A673 (cell line): ENCODE measurements around the gene DOCK4.

Experiments used
- CTCF ChIP-seq: fragments of 300-800, 200-600 bp; sonication (generic); conservative IDR thresholded peaks from 2 replicates; pipeline ENCODE4 v1.5.1; 2017; ENCODE audit warnings: low read depth, mild to moderate bottlenecking, antibody characterized with exemption, low read length, moderate library complexity, mixed read lengths
- EZH2 ChIP-seq: fragments of 200-600 bp; sonication (generic); IDR thresholded peaks from 2 replicates; pipeline ENCODE4 v1.6.1; 2017; ENCODE audit warnings: borderline replicate concordance, low read depth, mild to moderate bottlenecking, mixed read lengths, antibody characterized with exemption, low read length; ENCODE audit not compliant: poor library complexity, severe bottlenecking

- no peak for TF ChIP-seq CTCF
- no peak for TF ChIP-seq EZH2
Measured at GRCh38 chr7:112101201-112101846, 104.9 kb downstream of the DOCK4 start.
